HG03159 (cell line): ENCODE results near the gene MRPL45.
A peak's percentile ranks its signal among the peaks of the same experiment; 100 is the strongest.
"Not testable (repeated sequence)": the region's sequence is repeated elsewhere in the genome, so short reads cannot be mapped to it uniquely, and the experiment has no call there.

ENCODE experiments used
- ATAC-seq: cut with Tn5 transposase; IDR thresholded peaks from one replicate; pipeline ENCODE4 v1.9.1; 2021; ENCODE audit warnings: mild to moderate bottlenecking, moderate library complexity; ENCODE audit not compliant: unreplicated experiment

The MRPL45 gene

DNA sequence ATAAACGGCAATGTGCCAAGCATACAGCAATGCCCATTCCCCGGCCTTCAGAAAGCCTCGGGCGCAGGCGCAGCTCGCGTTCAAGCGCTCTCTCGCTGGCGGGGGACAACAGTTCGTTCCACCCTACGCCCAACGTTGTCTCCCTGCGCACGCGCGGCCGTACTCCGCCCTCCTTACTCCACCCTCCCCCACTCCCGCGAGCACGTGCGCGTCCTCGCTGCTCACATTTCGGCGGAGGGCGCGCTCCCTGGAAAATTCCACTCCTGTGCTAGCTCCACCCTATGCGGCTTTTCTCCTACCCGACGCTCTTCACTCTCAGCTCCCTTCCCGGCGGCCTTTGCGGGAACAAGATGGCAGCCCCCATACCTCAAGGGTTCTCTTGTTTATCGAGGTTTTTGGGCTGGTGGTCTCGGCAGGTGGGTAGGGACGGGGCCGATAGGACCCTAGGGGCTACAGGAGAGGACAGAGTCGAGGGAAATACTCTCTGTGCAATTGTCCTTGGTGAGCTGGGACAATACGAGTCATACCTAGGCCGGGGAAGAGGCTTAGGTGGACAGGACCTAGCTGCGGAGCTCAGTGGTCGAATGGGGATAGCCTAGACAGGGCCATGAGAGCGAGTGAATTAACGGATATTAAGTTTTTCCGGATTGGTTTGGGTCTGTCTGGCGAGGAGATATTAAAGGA, at the start of gene MRPL45:
TSS of gene MRPL45 (plus strand) at position 335 of the 684 bp plus-strand sequence. CDS start at position 351, 16 bp downstream.
- ATAC-seq: peak; percentile 95

DNA sequence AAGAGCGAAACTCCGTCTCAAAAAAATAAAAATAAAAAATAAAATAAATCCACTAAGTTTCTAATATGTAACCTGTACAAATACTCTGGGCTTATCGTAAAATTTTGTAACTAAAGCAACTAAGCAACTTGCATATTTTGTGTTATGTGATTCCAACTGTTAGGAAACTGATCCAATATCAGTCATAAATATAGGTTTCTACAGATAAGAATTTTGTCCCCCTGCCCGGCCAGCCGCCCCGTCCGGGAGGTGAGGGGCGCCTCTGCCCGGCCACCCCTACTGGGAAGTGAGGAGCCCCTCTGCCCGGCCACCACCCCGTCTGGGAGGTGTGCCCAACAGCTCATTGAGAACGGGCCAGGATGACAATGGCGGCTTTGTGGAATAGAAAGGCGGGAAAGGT, 43.8 kb upstream of the MRPL45 start:
- not testable (repeated sequence) for ATAC-seq

- ATAC-seq: not testable (repeated sequence)
Measured at GRCh38 chr17:38254357-38254756, 42.6 kb upstream of the MRPL45 start.

DNA sequence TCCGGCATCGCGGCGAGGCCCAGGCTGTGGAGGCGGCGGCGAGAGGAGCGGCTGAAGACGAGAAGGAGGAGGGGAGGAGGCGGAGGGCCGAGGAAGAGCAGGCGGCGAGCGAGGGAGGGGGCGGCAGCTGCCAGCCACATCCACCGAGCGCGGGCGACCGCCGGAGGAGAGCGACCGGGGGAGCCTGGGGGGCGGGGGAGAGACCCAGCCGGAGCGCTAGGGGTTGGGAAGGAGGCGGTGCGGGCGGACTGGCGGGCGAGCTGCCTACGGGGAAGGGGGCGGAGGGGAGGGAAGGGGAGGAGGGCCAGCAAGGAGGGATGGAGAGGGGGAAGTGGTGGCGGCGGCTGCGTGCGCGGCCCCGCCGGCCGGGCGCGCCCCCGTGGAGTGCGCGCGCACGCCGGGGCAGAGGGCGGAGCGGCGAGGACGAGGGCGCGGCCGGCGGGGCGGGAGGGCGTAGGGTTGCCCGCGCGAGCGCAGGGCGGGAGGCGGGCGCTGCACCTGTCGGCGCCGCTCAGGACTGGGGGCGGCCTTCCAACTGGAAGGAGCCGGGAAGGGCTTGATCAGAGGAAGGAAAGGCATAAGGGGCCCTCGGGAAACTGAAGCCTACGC, 39.9 kb upstream of the MRPL45 start:
- peak; percentile 73 for ATAC-seq

- ATAC-seq: not testable (repeated sequence)
Measured at GRCh38 chr17:38265974-38266506, 30.9 kb upstream of the MRPL45 start.

DNA sequence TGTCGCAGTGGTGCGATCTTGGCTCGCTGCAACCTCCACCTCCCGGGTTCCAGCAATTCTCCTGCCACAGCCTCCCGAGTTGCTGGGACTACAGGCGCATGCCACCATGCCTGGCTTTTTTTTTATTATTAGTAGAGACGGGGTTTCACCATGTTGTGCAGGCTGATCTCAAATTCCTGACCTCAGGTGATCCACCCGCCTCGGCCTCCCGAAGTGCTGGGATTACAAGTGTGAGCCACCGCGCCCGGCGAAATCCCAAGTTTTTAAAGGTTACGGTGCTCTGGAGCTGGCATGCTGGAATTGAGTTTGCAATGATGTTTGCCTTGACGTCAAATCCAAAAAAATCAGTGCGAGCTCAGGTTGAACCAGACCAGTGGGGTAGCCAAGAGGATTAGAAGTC, 30.4 kb upstream of the MRPL45 start:
- not testable (repeated sequence) for ATAC-seq

DNA sequence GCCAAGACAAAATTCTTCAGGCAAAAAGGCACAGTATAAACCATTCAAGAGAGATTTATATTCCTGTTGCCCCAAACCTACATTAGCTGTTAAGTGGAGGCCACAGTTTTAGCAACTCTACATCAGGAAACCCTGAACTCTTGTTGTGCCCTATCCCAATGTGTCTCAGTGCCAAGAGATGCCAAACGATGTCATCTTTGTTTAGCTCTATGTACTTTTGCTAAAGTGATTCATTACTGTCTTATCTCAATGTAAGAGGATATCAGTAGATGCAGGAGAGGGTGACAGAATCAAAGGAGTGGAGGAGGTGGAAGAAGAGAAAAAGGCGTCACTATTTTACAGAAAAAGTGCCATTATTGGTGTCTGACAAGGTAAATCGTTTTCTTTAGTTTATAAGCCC, 28.8 kb upstream of the MRPL45 start:
- ATAC-seq: not testable (repeated sequence)

DNA sequence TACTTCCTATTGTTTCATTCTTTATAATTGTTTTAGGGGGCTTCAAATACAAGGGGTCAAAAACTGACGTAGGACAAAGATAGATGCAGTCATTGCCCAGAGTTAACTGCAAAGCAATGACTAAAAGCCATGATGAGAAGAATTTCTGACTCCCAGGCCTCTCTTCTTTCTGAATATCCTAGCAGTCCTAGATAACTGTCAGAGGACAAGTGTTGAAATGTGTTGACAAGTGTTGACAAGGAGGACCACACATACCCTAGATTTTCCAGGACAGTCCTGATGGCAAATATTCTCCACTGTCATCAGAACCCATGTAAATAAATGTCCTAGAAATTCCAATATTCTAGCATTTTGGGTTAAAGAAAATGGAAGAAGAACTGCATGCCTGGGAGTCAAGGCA, 27.9 kb upstream of the MRPL45 start:
- ATAC-seq: not testable (repeated sequence)

- not testable (repeated sequence) for ATAC-seq
Measured at GRCh38 chr17:38269552-38269951, 27.4 kb upstream of the MRPL45 start.

DNA sequence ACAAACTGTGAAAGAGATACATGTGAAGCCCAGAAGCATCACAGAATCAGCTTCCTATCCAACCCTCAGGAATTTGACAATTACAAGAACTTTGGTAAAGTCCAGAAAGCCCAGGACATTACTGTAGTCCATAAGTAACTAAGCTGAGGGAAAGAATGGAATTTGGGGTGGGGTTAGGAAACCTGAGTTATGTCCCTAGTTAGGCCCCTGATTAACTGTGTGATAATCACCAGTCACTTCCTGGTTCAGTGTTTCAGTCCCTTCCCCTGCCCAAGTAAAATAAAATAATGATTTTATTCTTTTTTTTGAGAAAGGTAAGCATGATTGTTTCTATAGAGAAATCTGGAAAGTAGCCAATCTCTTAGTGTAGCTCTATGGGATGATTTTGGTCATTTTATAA, 11.0 kb upstream of the MRPL45 start:
- ATAC-seq: not testable (repeated sequence)

DNA sequence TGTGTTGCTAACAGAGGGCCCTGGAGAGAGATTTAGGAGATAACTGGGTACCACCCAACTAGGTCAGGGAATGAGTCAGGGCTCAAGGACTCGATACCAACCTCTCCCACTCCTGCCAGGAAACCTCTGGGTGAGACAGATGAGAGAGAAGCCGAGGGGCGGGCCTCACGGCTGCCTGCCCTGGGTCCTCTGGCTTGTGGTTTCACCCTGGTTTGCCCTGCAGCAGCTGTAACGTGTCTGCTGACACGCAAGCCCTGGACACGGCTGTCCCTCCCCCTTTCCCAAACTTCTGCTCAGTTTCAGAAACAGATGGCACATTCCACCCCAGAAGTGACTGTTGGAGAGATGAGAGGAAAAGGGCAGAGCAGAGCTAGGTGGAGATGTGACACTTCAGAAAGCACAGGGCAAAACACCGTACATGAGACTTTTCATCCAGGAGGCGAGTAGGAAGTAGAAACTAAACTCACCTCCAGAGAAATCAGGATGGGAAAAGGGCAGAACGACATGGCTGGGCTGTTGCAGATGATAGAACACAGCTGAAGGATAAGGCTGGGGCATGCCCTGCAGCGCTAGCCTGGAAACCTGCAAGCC, 10.4 kb upstream of the MRPL45 start:
- not testable (repeated sequence) for ATAC-seq

- not testable (repeated sequence) for ATAC-seq
Measured at GRCh38 chr17:38288217-38288827, 8.6 kb upstream of the MRPL45 start.

DNA sequence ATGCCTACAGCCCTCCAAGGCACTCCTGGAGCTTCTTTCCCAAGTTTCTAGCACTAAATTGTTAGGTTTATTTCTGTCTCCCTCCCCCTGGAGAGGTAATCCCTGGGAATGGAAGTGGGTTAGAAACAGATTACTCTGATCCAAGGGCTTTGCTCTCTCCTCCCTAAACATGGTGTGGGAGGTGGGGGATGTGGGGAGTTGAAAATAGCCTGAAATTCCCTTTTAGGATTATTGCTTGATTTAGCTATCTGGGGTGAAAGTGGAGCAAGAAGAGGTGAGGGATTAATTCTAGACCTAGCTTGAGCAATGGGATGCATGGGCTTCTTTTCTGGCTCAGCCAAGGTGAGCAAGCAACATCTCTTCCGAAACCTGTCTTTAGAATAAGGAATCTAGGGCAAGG, 7.2 kb upstream of the MRPL45 start:
- ATAC-seq: not testable (repeated sequence)

GRCh38 chr17:38295602-38296365, 1.2 kb upstream of the MRPL45 start:
- ATAC-seq: not testable (repeated sequence)

- no peak for ATAC-seq
Measured at GRCh38 chr17:38315497-38315896, 18.5 kb downstream of the MRPL45 start.

DNA sequence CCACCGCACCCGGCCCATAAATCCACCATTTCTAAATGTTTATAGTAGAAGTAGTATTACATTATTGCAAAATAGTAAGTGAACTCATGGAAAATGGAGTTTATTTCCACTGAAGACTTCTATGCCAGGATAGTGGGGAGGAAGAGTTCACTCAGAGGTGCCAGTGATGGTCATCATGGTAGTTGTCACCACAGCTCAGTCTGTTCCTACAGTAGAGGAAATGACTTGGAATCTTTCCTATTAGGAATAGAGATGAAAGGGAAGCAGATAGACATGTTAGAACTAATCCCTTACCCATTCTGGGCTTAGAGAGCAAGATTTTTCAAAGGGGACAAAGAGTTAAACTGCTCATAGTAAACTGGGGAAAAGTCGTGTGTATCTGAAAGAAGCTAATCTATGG, 20.1 kb downstream of the MRPL45 start:
- no peak for ATAC-seq

- no peak for ATAC-seq
Measured at GRCh38 chr17:38320482-38320881, 23.5 kb downstream of the MRPL45 start.

DNA sequence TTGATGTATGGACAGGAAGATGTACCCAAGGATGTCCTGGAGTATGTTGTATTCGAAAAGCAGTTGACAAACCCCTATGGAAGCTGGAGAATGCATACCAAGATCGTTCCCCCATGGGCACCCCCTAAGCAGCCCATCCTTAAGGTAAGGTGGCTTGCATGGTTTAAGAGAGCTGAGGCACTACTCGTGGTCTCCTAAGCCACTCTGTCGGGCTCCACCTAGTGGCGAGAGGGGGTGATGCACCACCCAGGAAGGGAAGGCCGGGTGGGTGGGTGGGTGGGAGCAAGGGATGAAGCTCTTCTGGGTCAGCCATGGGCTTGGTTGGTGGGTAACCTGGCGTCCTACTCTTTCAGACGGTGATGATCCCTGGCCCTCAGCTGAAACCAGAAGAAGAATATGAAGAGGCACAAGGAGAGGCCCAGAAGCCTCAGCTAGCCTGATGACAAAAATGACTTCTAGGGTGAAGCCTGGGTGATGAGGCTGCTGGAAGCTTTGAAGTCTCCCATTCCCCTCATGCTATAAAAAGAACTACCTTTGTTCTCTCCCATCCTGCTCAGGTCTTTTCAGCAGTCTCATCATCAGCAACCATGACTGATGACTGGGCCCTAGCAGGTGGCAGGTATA, 25.3 kb downstream of the MRPL45 start:
- ATAC-seq: no peak

DNA sequence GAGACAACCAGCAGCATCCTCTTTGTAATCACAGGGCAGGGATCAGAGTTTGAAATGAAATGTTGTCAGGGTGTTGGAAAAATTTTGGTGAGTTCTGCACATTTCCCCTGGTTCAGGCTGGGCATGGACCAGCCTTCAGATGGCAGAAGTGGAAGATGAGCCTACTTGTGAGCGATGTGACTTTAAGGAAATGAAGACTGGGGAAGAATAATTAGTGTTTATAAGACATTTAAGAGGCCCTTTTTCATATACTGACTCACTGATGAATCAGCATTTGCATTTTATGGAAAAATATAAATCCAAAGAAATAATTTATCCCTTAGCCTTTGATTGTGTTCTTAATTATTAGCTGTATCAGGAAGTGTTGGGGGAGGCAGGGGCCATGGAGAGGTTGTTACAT, 25.9 kb downstream of the MRPL45 start:
- ATAC-seq: no peak

DNA sequence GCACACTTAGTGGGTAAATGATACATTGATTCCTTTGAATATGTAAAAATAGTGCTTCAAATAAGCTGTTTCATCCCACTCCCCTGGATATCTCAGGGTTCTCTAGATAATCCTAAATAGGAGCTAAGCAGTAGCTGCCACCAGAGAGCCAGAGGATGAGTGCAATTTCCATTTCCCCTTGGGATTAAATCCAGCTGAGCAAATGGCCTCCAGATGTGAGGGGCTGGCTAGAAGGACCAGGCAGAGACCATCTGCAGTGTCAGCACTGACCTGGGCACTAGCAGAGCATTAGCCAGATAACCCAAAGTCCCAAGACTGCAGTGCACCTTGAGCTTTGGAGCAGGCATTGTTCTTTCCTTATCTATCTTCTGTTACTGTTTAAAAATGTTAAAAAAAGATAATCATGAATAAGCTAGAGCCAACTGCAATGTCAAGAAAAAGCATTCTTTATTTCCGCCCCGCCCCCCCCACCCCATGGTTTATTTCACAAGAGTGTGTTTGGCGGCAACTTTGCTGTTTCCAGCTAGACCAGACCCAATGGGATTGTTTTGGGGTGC, 27.3 kb downstream of the MRPL45 start:
- no peak for ATAC-seq
